H9 (cell line): ENCODE data around the gene MCRIP2. TPM values are rescaled to one million over a fixed set of nuclear protein-coding genes. Genes with fewer than 3 reads are reported as not detected.
A peak's percentile ranks its signal among the peaks of the same experiment; 100 is the strongest.

Experiments
- DNase-seq: peaks from one replicate; pipeline ENCODE4 v3.0.0-alpha.2; 2017
- H2AFZ ChIP-seq: one replicate; pipeline ENCODE4 v1.6.1; 2013; ENCODE audit warnings: mild to moderate bottlenecking, low read length, control low read depth, moderate library complexity
- H2AK5ac ChIP-seq: 2 replicates; pipeline ENCODE4 v1.6.1; 2013; ENCODE audit warnings: low read length, control low read depth, mixed read lengths; ENCODE audit not compliant: insufficient read length
- H2BK120ac ChIP-seq: one replicate; pipeline ENCODE4 v1.6.1; 2013; ENCODE audit warnings: low read depth, mild to moderate bottlenecking, low read length, control low read depth, inconsistent platforms; ENCODE audit not compliant: poor library complexity, severe bottlenecking
- H2BK12ac ChIP-seq: 2 replicates; pipeline ENCODE4 v1.6.1; 2013; ENCODE audit warnings: low read length, control low read depth, mixed read lengths, low read depth; ENCODE audit not compliant: insufficient read length
- H2BK15ac ChIP-seq: 2 replicates; pipeline ENCODE4 v1.6.1; 2013; ENCODE audit warnings: low read depth, low read length, control low read depth
- H2BK20ac ChIP-seq: one replicate; pipeline ENCODE4 v1.6.1; 2013; ENCODE audit warnings: low read depth, mild to moderate bottlenecking, low read length, control low read depth, inconsistent platforms; ENCODE audit not compliant: poor library complexity, severe bottlenecking
- H2BK5ac ChIP-seq: 2 replicates; pipeline ENCODE4 v1.6.1; 2013; ENCODE audit warnings: low read length, control low read depth, mixed read lengths; ENCODE audit not compliant: insufficient read length
- H3K14ac ChIP-seq: 2 replicates; pipeline ENCODE4 v1.6.1; 2013; ENCODE audit warnings: low read length, control low read depth; ENCODE audit not compliant: insufficient read depth
- H3K18ac ChIP-seq: 2 replicates; pipeline ENCODE4 v1.6.1; 2013; ENCODE audit warnings: low read depth, mild to moderate bottlenecking, mixed read lengths, low read length, control low read depth; ENCODE audit not compliant: insufficient read length
- H3K23ac ChIP-seq: 2 replicates; pipeline ENCODE4 v1.6.1; 2013; ENCODE audit warnings: low read length, control low read depth, mixed read lengths, low read depth; ENCODE audit not compliant: insufficient read length
- H3K23me2 ChIP-seq: 2 replicates; pipeline ENCODE4 v1.6.1; 2013; ENCODE audit warnings: low read depth, mild to moderate bottlenecking, mixed read lengths, low read length, control low read depth; ENCODE audit not compliant: insufficient read length, poor library complexity, severe bottlenecking
- H3K27ac ChIP-seq: 2 replicates; pipeline ENCODE4 v1.5.1; 2013; ENCODE audit warnings: low read length, control low read depth, mixed read lengths, low read depth; ENCODE audit not compliant: insufficient read length
- H3K27me3 ChIP-seq: 2 replicates; pipeline ENCODE4 v1.6.1; 2013; ENCODE audit warnings: low read length, control low read depth, inconsistent platforms; ENCODE audit not compliant: insufficient read depth
- H3K4ac ChIP-seq: 2 replicates; pipeline ENCODE4 v1.6.1; 2013; ENCODE audit warnings: low read depth, mild to moderate bottlenecking, control low read depth, inconsistent platforms, low read length, moderate library complexity
- H3K4me1 ChIP-seq: 2 replicates; pipeline ENCODE4 v1.6.1; 2013; ENCODE audit warnings: low read length, control low read depth, inconsistent platforms; ENCODE audit not compliant: insufficient read depth
- H3K4me2 ChIP-seq: 2 replicates; pipeline ENCODE4 v1.6.1; 2013; ENCODE audit warnings: low read length, control low read depth, mixed read lengths; ENCODE audit not compliant: insufficient read length, insufficient read depth
- H3K56ac ChIP-seq: 2 replicates; pipeline ENCODE4 v1.6.1; 2013; ENCODE audit warnings: low read depth, mild to moderate bottlenecking, mixed read lengths, low read length, control low read depth; ENCODE audit not compliant: insufficient read length
- H3K79me1 ChIP-seq: 2 replicates; pipeline ENCODE4 v1.6.1; 2013; ENCODE audit warnings: low read depth, mild to moderate bottlenecking, moderate library complexity, low read length, control low read depth, inconsistent platforms; ENCODE audit not compliant: insufficient read depth, poor library complexity, severe bottlenecking
- H3K79me2 ChIP-seq: 2 replicates; pipeline ENCODE4 v1.6.1; 2013; ENCODE audit warnings: low read length, control low read depth, inconsistent platforms; ENCODE audit not compliant: insufficient read depth
- H3K9ac ChIP-seq: 2 replicates; pipeline ENCODE4 v1.6.1; 2013; ENCODE audit warnings: low read length, control low read depth, mixed read lengths; ENCODE audit not compliant: insufficient read length; ENCODE audit errors: extremely low read depth
- H3K9me3 ChIP-seq: one replicate; pipeline ENCODE4 v1.6.1; 2013; ENCODE audit warnings: low read depth, low read length, inconsistent platforms; ENCODE audit not compliant: control insufficient read depth
- H3T11ph ChIP-seq: one replicate; pipeline ENCODE4 v1.6.1; 2013; ENCODE audit warnings: mild to moderate bottlenecking, low read length, control low read depth, inconsistent platforms
- H4K20me1 ChIP-seq: one replicate; pipeline ENCODE4 v1.6.1; 2013; ENCODE audit not compliant: control insufficient read depth, insufficient read length, insufficient read depth
- H4K5ac ChIP-seq: 2 replicates; pipeline ENCODE4 v1.6.1; 2013; ENCODE audit warnings: low read depth, mild to moderate bottlenecking, mixed read lengths, low read length, control low read depth; ENCODE audit not compliant: insufficient read length
- H4K8ac ChIP-seq: replicated peaks from 2 replicates; pipeline ENCODE4 v1.6.1; 2013; ENCODE audit warnings: low read length, control low read depth, mixed read lengths, low read depth; ENCODE audit not compliant: insufficient read length
- H4K91ac ChIP-seq: 2 replicates; pipeline ENCODE4 v1.6.1; 2013; ENCODE audit warnings: low read depth, mild to moderate bottlenecking, moderate library complexity, mixed read lengths, low read length, control low read depth; ENCODE audit not compliant: insufficient read length
- H3K27ac Mint-ChIP-seq, 3 experiments: 2 replicates in 2 of 3; 3 replicates in 1 of 3; pipeline ENCODE4 v1.8.0; 2020 to 2021; ENCODE audit warnings: mixed read lengths in 3 of 3, mild to moderate bottlenecking in 1 of 3, moderate library complexity in 1 of 3
- H3K27me3 Mint-ChIP-seq: 2 replicates; pipeline ENCODE4 v1.8.0; 2021; ENCODE audit warnings: low read depth, mild to moderate bottlenecking, moderate library complexity, mixed read lengths
- H3K36me3 Mint-ChIP-seq, 3 experiments: 2 replicates in 2 of 3; 3 replicates in 1 of 3; pipeline ENCODE4 v1.8.0; 2020 to 2021; ENCODE audit warnings: low read depth in 3 of 3, mixed read lengths in 3 of 3; ENCODE audit not compliant: insufficient read depth in 1 of 3
- H3K4me1 Mint-ChIP-seq, 2 experiments: 2 replicates each; pipeline ENCODE4 v1.8.0; 2020; ENCODE audit warnings: mixed read lengths in 2 of 2
- H3K4me3 Mint-ChIP-seq, 2 experiments: 2 replicates in 1 of 2; 3 replicates in 1 of 2; pipeline ENCODE4 v1.8.0; 2020 to 2021; ENCODE audit warnings: mild to moderate bottlenecking in 2 of 2, mixed read lengths in 2 of 2, moderate library complexity in 1 of 2
- H3K9me3 Mint-ChIP-seq, 2 experiments: 2 replicates in 1 of 2; 3 replicates in 1 of 2; pipeline ENCODE4 v1.8.0; 2020; ENCODE audit warnings: mild to moderate bottlenecking in 2 of 2, mixed read lengths in 2 of 2, moderate library complexity in 1 of 2
- WGBS: extraction: QIAGEN DNeasy Blood & Tissue Kit; methylation state at CpG from one replicate; pipeline ENCODE4 v1.1.7; 2013; ENCODE audit warnings: missing lambda C conversion rate, low lambda C conversion rate, mixed read lengths; ENCODE audit not compliant: insufficient read length; ENCODE audit errors: extremely low coverage; 5-methylcytosine and 5-hydroxymethylcytosine counted together
- total RNA-seq: library from RNA; stranded (reverse); gene quantifications from 2 replicates; pipeline ENCODE4 v1.2.1, GENCODE V29; 2021
- TF ChIP-seq, protein P1 (sequence below): fragments of 200-600 bp; sonication (generic); conservative IDR thresholded peaks from 3 replicates; pipeline ENCODE4 v1.8.0; 2021; ENCODE audit warnings: antibody characterized with exemption, mild to moderate bottlenecking

The MCRIP2 gene
- total RNA-seq, 1 experiment from 2014 or later = 52.5 TPM

DNA sequence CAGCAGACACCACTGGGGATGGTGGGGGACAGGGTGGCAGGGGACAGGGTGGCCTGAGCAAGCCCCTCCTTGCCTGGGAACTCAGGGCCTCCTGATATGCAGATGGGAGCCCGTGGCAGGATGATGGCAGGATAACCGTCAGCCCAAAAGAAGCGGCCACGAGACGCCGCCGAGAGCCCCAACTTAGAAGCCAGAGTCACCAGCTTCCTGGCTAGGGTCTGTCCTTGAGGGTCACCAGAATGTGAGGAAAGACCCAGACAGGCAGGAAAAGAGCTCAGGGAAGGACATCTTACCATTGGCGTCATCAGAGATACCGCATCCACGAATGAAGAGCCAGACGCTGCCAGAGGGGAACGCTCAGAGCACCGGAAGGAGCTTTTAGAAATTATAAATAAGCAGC is 32.3 kb upstream of the MCRIP2 start:
- no peaks in the 10 kb centered on the region for H3K23me2 ChIP-seq
- H4K8ac ChIP-seq = no peak overlapping the region
- no peak overlapping the region for H2BK120ac ChIP-seq
- H3K79me2 ChIP-seq = no peaks in the 10 kb centered on the region
- TF ChIP-seq, protein P1, sequence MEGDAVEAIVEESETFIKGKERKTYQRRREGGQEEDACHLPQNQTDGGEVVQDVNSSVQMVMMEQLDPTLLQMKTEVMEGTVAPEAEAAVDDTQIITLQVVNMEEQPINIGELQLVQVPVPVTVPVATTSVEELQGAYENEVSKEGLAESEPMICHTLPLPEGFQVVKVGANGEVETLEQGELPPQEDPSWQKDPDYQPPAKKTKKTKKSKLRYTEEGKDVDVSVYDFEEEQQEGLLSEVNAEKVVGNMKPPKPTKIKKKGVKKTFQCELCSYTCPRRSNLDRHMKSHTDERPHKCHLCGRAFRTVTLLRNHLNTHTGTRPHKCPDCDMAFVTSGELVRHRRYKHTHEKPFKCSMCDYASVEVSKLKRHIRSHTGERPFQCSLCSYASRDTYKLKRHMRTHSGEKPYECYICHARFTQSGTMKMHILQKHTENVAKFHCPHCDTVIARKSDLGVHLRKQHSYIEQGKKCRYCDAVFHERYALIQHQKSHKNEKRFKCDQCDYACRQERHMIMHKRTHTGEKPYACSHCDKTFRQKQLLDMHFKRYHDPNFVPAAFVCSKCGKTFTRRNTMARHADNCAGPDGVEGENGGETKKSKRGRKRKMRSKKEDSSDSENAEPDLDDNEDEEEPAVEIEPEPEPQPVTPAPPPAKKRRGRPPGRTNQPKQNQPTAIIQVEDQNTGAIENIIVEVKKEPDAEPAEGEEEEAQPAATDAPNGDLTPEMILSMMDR = no peak
- H3K4me1 ChIP-seq = no peaks in the 10 kb centered on the region
- H4K20me1 ChIP-seq = no peaks in the 10 kb centered on the region
- H3K4me3 Mint-ChIP-seq = peak overlapping the region in 1 of 2 experiments; percentile 34; a peak in 1 of 5 replicates
- no peak overlapping the region for H3K27ac ChIP-seq
- H3K36me3 Mint-ChIP-seq = peaks cover 17 to 21% (median 19%) of the 10 kb centered on the region in 3 experiments
- H3K14ac ChIP-seq = no peak overlapping the region
- H2BK5ac ChIP-seq = no peak overlapping the region
- peaks cover 15 to 16% of the 10 kb centered on the region in 2 experiments for H3K9me3 Mint-ChIP-seq
- no peak overlapping the region for H3K4me2 ChIP-seq
- no peak overlapping the region for H2BK15ac ChIP-seq
- no peak overlapping the region for H2BK12ac ChIP-seq
- no peak overlapping the region for H3K56ac ChIP-seq
- no peak overlapping the region for H3K18ac ChIP-seq
- H3K9ac ChIP-seq = no peak overlapping the region
- H3K4ac ChIP-seq = no peak overlapping the region
- H2BK20ac ChIP-seq = no peak overlapping the region
- H4K5ac ChIP-seq = no peak overlapping the region
- no peaks in the 10 kb centered on the region for H3K9me3 ChIP-seq
- H2AFZ ChIP-seq = no peak overlapping the region
- no CpG with 5 or more reads among the region's 13 CpGs for WGBS
- DNase-seq = no peak
- no peak overlapping the region for H3K23ac ChIP-seq
- H3K4me1 Mint-ChIP-seq = peaks cover 11 to 13% of the 10 kb centered on the region in 2 experiments
- H2AK5ac ChIP-seq = no peak overlapping the region
- H3K27me3 Mint-ChIP-seq = peaks cover 10% of the 10 kb centered on the region
- peak overlapping the region; percentile 30 to 52 (median 44); a peak in 4 of 7 replicates for H3K27ac Mint-ChIP-seq
- no peak overlapping the region for H4K91ac ChIP-seq
- H3K27me3 ChIP-seq = no peaks in the 10 kb centered on the region
- H3T11ph ChIP-seq = no peak overlapping the region
- H3K79me1 ChIP-seq = peaks cover 2% of the 10 kb centered on the region
